22Rv1 (cell line): ENCODE results near the gene MAGI1.

Experiments used
- ZFX ChIP-seq: fragments of 450-650 bp; IDR thresholded peaks from 2 replicates; pipeline ENCODE4 v1.6.1; 2017; ENCODE audit warnings: antibody characterized with exemption, borderline replicate concordance
- TF ChIP-seq, protein P1 (sequence below): fragments of 450-650 bp; IDR thresholded peaks from 2 replicates; pipeline ENCODE4 v1.5.1; 2017; ENCODE audit warnings: mild to moderate bottlenecking

DNA sequence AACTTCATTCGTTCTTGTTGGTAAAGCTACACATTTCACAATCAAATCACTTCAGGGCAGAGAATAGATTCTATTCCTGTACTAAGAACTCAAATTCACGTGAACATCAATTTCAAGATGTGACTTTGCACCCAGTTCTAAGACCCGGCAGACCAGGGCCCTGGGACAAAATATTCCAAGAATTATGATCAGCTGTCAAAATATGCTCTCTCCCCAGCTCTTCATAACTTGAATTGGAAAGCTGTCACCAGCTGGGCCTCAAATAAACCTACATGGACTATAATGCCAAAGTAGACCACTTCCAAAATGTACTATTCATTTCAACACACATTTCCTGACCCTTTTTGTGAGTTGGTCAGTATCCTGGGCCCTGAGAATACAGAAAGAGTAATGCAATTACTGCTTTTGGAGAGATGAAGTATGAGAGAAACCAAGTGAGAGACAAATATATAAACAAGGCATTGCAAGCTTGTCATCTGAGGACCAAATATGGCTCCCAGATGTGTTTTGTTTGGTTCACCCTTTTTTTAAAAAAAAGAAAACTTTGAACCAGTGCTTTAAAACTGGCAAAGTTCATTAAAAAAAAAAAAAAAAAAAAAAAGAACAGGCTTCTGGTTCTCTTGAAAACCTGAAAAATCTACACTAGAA is 14.9 kb downstream of the MAGI1 start:
- TF ChIP-seq, protein P1, sequence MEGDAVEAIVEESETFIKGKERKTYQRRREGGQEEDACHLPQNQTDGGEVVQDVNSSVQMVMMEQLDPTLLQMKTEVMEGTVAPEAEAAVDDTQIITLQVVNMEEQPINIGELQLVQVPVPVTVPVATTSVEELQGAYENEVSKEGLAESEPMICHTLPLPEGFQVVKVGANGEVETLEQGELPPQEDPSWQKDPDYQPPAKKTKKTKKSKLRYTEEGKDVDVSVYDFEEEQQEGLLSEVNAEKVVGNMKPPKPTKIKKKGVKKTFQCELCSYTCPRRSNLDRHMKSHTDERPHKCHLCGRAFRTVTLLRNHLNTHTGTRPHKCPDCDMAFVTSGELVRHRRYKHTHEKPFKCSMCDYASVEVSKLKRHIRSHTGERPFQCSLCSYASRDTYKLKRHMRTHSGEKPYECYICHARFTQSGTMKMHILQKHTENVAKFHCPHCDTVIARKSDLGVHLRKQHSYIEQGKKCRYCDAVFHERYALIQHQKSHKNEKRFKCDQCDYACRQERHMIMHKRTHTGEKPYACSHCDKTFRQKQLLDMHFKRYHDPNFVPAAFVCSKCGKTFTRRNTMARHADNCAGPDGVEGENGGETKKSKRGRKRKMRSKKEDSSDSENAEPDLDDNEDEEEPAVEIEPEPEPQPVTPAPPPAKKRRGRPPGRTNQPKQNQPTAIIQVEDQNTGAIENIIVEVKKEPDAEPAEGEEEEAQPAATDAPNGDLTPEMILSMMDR = no peak
- no peak for TF ChIP-seq ZFX
